Naive thymus-derived CD8-positive, alpha-beta T cell (primary cell): Measurements from ENCODE around the gene EXOSC9. TPM values are rescaled to one million over a fixed set of nuclear protein-coding genes. Genes with fewer than 3 reads are reported as not detected.
A peak's percentile ranks its signal among the peaks of the same experiment; 100 is the strongest.

Source experiments
- ATAC-seq, 2 donors: fragments of 150-1000 bp; cut with Tn5 transposase in 1 of 2; sonication (Bioruptor Pico), chemical (Tn5 transposase) in 1 of 2; 1 replicate in 1 of 2; 2 replicates in 1 of 2; pipeline ENCODE4 v1.10.0; 2021; ENCODE audit warnings: mild to moderate bottlenecking in 2 of 2, moderate library complexity in 2 of 2
- POLR2A ChIA-PET: fragments of 350-600 bp; sonication (Branson Sonifier 250); formaldehyde crosslinking; loops from one replicate; lab custom pipeline; 2021; ENCODE audit warnings: antibody characterized with exemption; lab: Charles Lee
- DNase-seq, 10 donors: peaks; one replicate each; pipeline versions ENCODE4 v3.0.0 to v3.0.0-alpha.2; 2020 to 2022
- H3K27ac Mint-ChIP-seq, 10 donors: one replicate each; pipeline ENCODE4 v1.8.0; 2020 to 2022; ENCODE audit warnings: mild to moderate bottlenecking in 10 of 10, mixed read lengths in 10 of 10, moderate library complexity in 4 of 10, inconsistent platforms in 1 of 10
- H3K27me3 Mint-ChIP-seq, 5 donors: one replicate each; pipeline ENCODE4 v1.8.0; 2021 to 2022; ENCODE audit warnings: mixed read lengths in 5 of 5
- H3K36me3 Mint-ChIP-seq, 3 donors: one replicate each; pipeline ENCODE4 v1.8.0; 2020 to 2022; ENCODE audit warnings: mixed read lengths in 3 of 3, mild to moderate bottlenecking in 2 of 3, inconsistent platforms in 1 of 3
- H3K4me1 Mint-ChIP-seq, 4 donors: one replicate each; pipeline ENCODE4 v1.8.0; 2021 to 2022; ENCODE audit warnings: mixed read lengths in 4 of 4
- H3K4me3 Mint-ChIP-seq, 10 donors: one replicate each; pipeline ENCODE4 v1.8.0; 2020 to 2022; ENCODE audit warnings: mild to moderate bottlenecking in 10 of 10, mixed read lengths in 10 of 10, moderate library complexity in 6 of 10, inconsistent platforms in 1 of 10
- H3K9me3 Mint-ChIP-seq, 9 donors: one replicate each; pipeline ENCODE4 v1.8.0; 2020 to 2022; ENCODE audit warnings: mixed read lengths in 9 of 9, mild to moderate bottlenecking in 3 of 9, inconsistent platforms in 1 of 9, moderate library complexity in 1 of 9
- polyA plus RNA-seq, 3 donors: library from polyadenylated mRNA; unstranded; fragments of 300-500 nt; fragmentation: Illumina TruSeq; gene quantifications; one replicate each; pipeline ENCODE4 v1.2.3, GENCODE V29; 2021
- total RNA-seq, 8 experiments: library from RNA in 2 of 8; stranded (reverse) in 2 of 8; gene quantifications; one replicate each; pipeline ENCODE4 v1.2.3 and lab custom pipeline; 2021 to 2026

EXOSC9 gene
- total and polyA plus RNA-seq, 5 experiments from 2014 or later, result 37.0 to 45.7 (median 41.6) TPM

DNA sequence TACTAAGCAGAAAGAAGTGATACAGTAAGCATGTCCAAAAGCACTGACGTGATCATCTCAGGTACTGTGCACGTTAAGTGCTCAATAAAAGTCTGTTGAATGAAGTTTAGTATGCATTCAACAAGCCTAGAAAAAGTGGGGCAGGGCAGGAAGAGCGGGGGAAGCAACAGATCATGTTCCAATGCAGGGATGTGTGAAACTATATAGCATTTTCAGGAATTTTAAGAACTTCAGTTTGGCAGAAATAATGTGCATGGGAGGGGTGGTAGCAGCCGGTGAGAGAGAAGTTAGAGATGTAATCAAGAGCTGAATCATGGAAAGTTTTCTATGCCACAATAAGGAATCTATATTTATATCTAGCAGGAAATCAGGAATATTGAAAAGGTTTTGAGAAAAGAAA, 41.7 kb downstream of the EXOSC9 start:
- peaks cover 0 to 2% (median 0%) of the 10 kb centered on the region in 9 donors for H3K9me3 Mint-ChIP-seq
- peak overlapping the region in 1 of 10 donors; percentile 44 for H3K27ac Mint-ChIP-seq
- DNase-seq (no peak), ATAC-seq (no peak)
- H3K4me1 Mint-ChIP-seq, result peaks cover 0 to 2% (median 0%) of the 10 kb centered on the region in 4 donors
- POLR2A ChIA-PET, result no interaction called here
- H3K36me3 Mint-ChIP-seq, result peaks cover 0 to 60% (median 26%) of the 10 kb centered on the region in 3 donors
- no peak overlapping the region for H3K4me3 Mint-ChIP-seq
- no peaks in the 10 kb centered on the region for H3K27me3 Mint-ChIP-seq

DNA sequence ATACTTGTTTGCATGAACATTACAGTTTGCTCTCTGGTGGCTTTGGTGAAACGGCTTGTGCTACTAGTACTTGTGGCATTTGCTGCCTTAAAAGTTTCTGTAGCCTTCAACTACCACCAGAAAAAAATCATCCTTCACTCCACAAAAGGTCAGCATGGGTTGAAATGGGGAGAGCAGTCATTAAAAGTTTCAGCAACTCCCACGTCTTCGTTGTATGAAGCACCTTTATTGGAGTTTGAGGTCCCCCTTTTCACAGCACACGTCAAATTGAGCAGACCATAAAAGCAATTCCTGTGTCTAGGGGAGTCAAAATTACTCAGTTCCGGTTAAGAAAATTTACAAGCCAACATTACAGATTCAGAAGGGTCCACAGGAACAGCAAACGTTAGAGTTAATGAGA, 45.5 kb downstream of the EXOSC9 start:
- Mint-ChIP-seq H3K9me3 (no peaks in the 10 kb centered on the region), H3K4me3 (no peak overlapping the region)
- POLR2A ChIA-PET, result no interaction called here

DNA sequence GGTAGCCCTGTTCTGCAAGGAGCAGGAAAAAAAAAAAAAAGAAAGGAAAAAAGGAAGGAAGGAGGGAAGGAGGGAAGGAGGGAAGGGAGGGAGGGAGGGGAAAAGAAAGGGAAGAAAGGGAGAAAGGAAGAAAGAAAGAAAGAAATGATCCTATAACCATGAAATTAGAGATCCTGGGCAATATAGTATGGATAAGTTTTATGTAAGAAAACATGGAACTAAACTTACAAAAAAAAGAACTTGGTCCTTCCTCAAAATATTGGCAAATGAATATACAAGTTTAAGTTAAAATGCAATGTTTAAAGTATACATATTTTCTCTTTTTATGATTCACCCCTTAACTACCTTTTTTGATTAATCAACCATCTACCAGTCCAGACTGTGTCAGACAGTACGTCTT, 50.2 kb downstream of the EXOSC9 start:
- ATAC-seq (no peak), DNase-seq (no peak)
- H3K27ac Mint-ChIP-seq, result no peak overlapping the region
- POLR2A ChIA-PET, result no interaction called here
- H3K4me1 Mint-ChIP-seq, result no peaks in the 10 kb centered on the region
- H3K4me3 Mint-ChIP-seq, result no peak overlapping the region
- H3K36me3 Mint-ChIP-seq, result peaks cover 0 to 47% (median 20%) of the 10 kb centered on the region in 3 donors
- no peaks in the 10 kb centered on the region for H3K27me3 Mint-ChIP-seq
- H3K9me3 Mint-ChIP-seq, result no peaks in the 10 kb centered on the region

More for the DNA sequence above, 45.5 kb downstream of the EXOSC9 start:
- Mint-ChIP-seq H3K36me3 (peaks cover 0 to 59% (median 20%) of the 10 kb centered on the region in 3 donors), H3K27me3 (no peaks in the 10 kb centered on the region), H3K4me1 (peaks cover 0 to 2% (median 0%) of the 10 kb centered on the region in 4 donors), H3K27ac (no peak overlapping the region)
- ATAC-seq, result no peak
- no peak for DNase-seq

DNA sequence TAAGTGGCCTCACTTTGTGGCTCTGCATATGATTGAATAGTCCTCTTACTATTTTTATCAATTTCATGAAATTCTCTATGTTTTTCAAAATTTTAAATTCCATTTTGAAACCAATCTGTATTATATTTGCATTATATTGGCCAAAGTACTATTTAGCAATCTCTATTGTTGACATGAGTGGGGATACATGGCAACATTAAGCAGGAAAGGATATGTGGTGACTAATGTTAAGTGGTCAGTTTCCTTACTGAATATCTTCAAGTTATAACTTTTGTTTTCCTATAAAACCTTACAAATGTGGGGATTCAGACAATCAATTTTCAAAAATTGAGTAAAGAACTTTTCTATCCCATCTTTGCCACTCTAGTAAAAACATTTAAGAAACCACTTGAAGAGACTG, 59.0 kb downstream of the EXOSC9 start:
- no peak overlapping the region for H3K27ac Mint-ChIP-seq
- H3K4me3 Mint-ChIP-seq, result no peak overlapping the region
- POLR2A ChIA-PET, result no interaction called here
- DNase-seq, result no peak
- no peaks in the 10 kb centered on the region for H3K9me3 Mint-ChIP-seq
- no peak for ATAC-seq
- H3K27me3 Mint-ChIP-seq, result no peaks in the 10 kb centered on the region
- peaks cover 0 to 46% (median 13%) of the 10 kb centered on the region in 3 donors for H3K36me3 Mint-ChIP-seq
- peaks cover 0 to 3% (median 0%) of the 10 kb centered on the region in 4 donors for H3K4me1 Mint-ChIP-seq

DNA sequence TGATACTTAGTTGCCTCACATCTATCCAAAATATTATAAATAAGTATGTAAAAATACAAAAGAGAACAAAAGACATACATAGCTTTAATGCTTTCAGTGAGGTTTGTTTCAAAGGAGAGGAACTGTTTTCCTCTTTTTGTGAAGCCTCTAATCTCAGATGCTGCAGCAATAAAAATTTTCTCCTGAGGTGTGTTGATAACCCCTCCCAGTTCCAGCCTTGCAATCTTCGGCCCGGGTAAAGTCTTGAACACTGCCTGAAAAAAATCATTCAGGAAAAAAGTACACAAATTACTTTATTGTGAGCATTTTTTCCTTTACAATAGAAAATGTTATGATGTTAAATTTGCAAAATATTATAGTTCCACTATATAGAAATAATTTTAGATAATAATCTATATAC, 60.3 kb downstream of the EXOSC9 start:
- Mint-ChIP-seq H3K9me3 (no peaks in the 10 kb centered on the region), H3K36me3 (peaks cover 0 to 51% (median 15%) of the 10 kb centered on the region in 3 donors), H3K4me3 (no peak overlapping the region), H3K4me1 (peaks cover 0 to 7% (median 0%) of the 10 kb centered on the region in 4 donors), H3K27me3 (no peaks in the 10 kb centered on the region), H3K27ac (no peak overlapping the region)
- POLR2A ChIA-PET, result no interaction called here
- no peak for DNase-seq
- no peak for ATAC-seq

DNA sequence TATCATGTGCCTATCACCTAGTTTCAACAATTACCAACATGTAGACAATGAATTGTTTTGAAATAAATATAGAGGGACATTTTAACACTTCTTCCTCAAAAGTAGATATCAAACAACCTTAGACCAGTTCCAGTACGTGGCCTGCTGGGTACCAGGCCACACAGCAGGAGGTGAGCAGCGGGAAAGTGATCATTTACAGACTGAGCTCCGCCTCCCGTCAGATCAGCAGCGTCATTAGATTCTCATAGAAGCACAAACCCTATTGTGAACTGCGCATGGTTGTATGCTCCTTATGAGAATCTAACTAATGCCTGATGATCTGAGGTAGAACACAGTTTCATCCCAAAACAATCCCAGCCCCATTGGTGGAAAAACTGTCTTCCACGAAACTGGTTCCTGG, 62.7 kb downstream of the EXOSC9 start:
- ATAC-seq (no peak), DNase-seq (no peak)
- Mint-ChIP-seq H3K27me3 (no peaks in the 10 kb centered on the region), H3K27ac (peak overlapping the region in 1 of 10 donors; percentile 2), H3K36me3 (peaks cover 0 to 48% (median 12%) of the 10 kb centered on the region in 3 donors), H3K9me3 (no peaks in the 10 kb centered on the region), H3K4me3 (no peak overlapping the region), H3K4me1 (peaks cover 2 to 9% (median 3%) of the 10 kb centered on the region in 4 donors)
- POLR2A ChIA-PET, result no interaction called here

Other genes with a start within 250 kb of the EXOSC9 start
- 10 to 100 TPM; 38.2 to 40.7 TPM for gene ANXA5, start 104.3 kb upstream of the EXOSC9 start, total RNA-seq
- gene ANXA5, start 104.3 kb upstream of the EXOSC9 start, polyA plus RNA-seq, result 10 to 100 TPM; 24.8 to 93.3 (median 87.5) TPM
- not detected for gene SMIM43, start 36.2 kb upstream of the EXOSC9 start, total RNA-seq
- gene SMIM43, start 36.2 kb upstream of the EXOSC9 start, polyA plus RNA-seq, result not detected
- gene CCNA2, start 22.6 kb downstream of the EXOSC9 start, total RNA-seq, result 1 to 10 TPM; 1.1 to 1.3 TPM
- gene CCNA2, start 22.6 kb downstream of the EXOSC9 start, polyA plus RNA-seq, result under 1 TPM in 1 of 3 donors, not detected in 2; 0.51 TPM
- gene BBS7, start 69.2 kb downstream of the EXOSC9 start, total RNA-seq, result 10 to 100 TPM; 13.7 to 13.9 TPM
- gene BBS7, start 69.2 kb downstream of the EXOSC9 start, polyA plus RNA-seq, result 1 to 10 TPM; 5.6 to 9.1 (median 8.7) TPM
- gene TRPC3, start 150.7 kb downstream of the EXOSC9 start, total RNA-seq, result not detected
- under 1 TPM in 1 of 3 donors, not detected in 2; 0.31 TPM for gene TRPC3, start 150.7 kb downstream of the EXOSC9 start, polyA plus RNA-seq